ENCODE data around the gene DOCK10. TPM values are rescaled to one million over a fixed set of nuclear protein-coding genes. Genes with fewer than 3 reads are reported as not detected.

Gene DOCK10
- total and polyA plus RNA-seq, 9 of the 15 experiments (the other 6 are each of a cell fraction or from before 2014, with no cell fraction given) = 0.01 to 0.87 (median 0.18) TPM

DNA sequence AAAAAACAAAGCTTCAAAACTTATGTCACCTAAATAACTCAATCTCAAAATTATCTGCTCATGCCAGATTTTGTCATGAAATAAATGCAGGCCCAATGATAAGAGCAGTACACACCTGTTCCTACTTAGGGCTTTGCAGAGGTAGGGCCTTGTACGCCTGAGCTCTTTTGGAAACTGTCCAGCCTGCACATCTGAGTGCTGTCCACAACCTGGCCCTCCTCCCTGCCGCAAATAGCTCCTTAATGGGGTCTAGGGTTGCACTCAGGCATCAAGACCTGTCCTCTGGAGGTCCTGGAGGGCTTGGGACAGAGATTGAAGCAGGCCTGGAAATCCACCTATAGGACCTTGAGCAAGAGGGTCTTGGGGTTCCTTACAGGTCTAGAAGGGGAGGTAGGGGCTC lies 210.7 kb downstream of the DOCK10 start:
- POLR2A ChIA-PET = no interaction called here
- CTCF ChIA-PET (ENCODE audit: low intra/inter-chr PET ratio) = interaction anchor here (0.6 kb wide), 1 partner anchor 12 kb away, joined by 3 read pairs; no protein-coding TSS in a partner anchor

More for the DNA sequence above, 210.7 kb downstream of the DOCK10 start:
- Histone ChIP-seq H2AFZ (ENCODE audit: low read depth, low read length) (no peak overlapping the region), H3K27ac (ENCODE audit: extremely low read depth, low read depth, low read length) (no peak overlapping the region), H3K9me3 (replicated peaks; ENCODE audit: control insufficient read depth, insufficient read depth, low read depth, low read length) (no peaks in the 10 kb centered on the region), H3K27me3 (ENCODE audit: control insufficient read depth in 2 of 2, insufficient read depth in 2 of 2, low read length in 2 of 2) (no peaks in the 10 kb centered on the region), H3K79me2 (ENCODE audit: control insufficient read depth, insufficient read depth, low read length) (no peaks in the 10 kb centered on the region), H3K9me1 (ENCODE audit: control insufficient read depth, insufficient read depth, low read length) (no peaks in the 10 kb centered on the region), H4K20me1 (replicated peaks; ENCODE audit: control insufficient read depth, insufficient read depth, low read length) (no peaks in the 10 kb centered on the region), H3K9ac (ENCODE audit: insufficient read depth in 1 of 2, low read depth in 2 of 2, low read length in 2 of 2) (no peak overlapping the region), H3K4me1 (replicated peaks in 1 of 2; ENCODE audit: control insufficient read depth in 2 of 2, insufficient read depth in 2 of 2, low read length in 2 of 2) (no peaks in the 10 kb centered on the region), H3K36me3 (ENCODE audit: control insufficient read depth, insufficient read depth, low read length) (no peaks in the 10 kb centered on the region), H3K4me2 (ENCODE audit: insufficient read depth, low read length) (no peak overlapping the region), H3K4me3 (no peak overlapping the region)
- no TSS peak for BruUV-seq (replicated peaks)
- DNase-seq (ENCODE audit: extremely low read depth in 1 of 4, low spot score in 3 of 4) = no peak
- TF ChIP-seq TAF1 (IDR thresholded peaks at IDR 0.05; ENCODE audit: control insufficient read depth, extremely low read depth, insufficient read depth, low read length, severe bottlenecking) (no peak), NR2C1 (IDR thresholded peaks at IDR 0.05) (no peak), NR2C1 (tag; IDR thresholded peaks at IDR 0.05) (no peak)
- TF ChIP-seq, protein P1, sequence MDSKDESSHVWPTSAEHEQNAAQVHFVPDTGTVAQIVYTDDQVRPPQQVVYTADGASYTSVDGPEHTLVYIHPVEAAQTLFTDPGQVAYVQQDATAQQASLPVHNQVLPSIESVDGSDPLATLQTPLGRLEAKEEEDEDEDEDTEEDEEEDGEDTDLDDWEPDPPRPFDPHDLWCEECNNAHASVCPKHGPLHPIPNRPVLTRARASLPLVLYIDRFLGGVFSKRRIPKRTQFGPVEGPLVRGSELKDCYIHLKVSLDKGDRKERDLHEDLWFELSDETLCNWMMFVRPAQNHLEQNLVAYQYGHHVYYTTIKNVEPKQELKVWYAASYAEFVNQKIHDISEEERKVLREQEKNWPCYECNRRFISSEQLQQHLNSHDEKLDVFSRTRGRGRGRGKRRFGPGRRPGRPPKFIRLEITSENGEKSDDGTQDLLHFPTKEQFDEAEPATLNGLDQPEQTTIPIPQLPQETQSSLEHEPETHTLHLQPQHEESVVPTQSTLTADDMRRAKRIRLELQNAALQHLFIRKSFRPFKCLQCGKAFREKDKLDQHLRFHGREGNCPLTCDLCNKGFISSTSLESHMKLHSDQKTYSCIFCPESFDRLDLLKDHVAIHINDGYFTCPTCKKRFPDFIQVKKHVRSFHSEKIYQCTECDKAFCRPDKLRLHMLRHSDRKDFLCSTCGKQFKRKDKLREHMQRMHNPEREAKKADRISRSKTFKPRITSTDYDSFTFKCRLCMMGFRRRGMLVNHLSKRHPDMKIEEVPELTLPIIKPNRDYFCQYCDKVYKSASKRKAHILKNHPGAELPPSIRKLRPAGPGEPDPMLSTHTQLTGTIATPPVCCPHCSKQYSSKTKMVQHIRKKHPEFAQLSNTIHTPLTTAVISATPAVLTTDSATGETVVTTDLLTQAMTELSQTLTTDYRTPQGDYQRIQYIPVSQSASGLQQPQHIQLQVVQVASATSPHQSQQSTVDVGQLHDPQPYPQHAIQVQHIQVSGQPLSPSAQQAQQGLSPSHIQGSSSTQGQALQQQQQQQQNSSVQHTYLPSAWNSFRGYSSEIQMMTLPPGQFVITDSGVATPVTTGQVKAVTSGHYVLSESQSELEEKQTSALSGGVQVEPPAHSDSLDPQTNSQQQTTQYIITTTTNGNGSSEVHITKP (IDR thresholded peaks at IDR 0.05; ENCODE audit: partially characterized antibody) = no peak
- WGBS (ENCODE audit: insufficient coverage, low coverage, missing lambda C conversion rate) = 0% methylated on average over 2 of the region's 2 CpGs
- intact Hi-C loops (cut with micrococcal nuclease) = no loop called here
- no peak for FAIRE-seq
- in situ Hi-C loops (cut with MboI) = no loop called here
- ATAC-seq = no peak

Measured in K562 (cell line).